ENCODE measurements around the gene PCARE. TPM values are rescaled to one million over a fixed set of nuclear protein-coding genes. Genes with fewer than 3 reads are reported as not detected.

The PCARE gene
- total and polyA plus RNA-seq, 4 experiments from 2014 or later, result not detected

DNA sequence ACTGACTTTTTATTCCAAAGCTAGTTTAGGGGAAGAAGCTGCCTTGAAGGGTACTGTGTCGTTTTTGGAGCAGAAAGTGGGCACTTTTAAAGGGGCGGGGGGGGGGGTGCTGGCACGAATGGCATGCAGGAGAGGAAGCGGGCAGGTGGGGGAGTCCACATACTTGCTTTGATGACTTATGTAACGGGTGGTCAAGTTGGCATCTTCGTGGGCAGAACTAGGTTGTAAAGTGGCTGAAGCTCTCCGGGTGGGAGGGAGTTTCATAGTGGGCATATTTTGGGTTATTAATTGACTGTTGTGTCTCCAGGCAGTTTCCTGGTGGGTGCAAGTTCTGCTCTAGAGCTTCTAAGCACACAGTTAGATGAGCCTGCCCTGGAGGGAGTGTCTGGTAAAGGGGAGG lies 19.9 kb downstream of the PCARE start:
- DNase-seq, result no peak
- no peaks in the 10 kb centered on the region for H3K36me3 ChIP-seq (ENCODE audit: insufficient read depth, low read length)
- ChIA-PET CTCF (ENCODE audit: partially characterized antibody) (no interaction called here), POLR2A (ENCODE audit: partially characterized antibody) (interaction anchor here (1.1 kb wide), 1 partner anchor 61 kb away, joined by 3 read pairs; no protein-coding TSS in a partner anchor)
- no peak overlapping the region for H3K27ac ChIP-seq (ENCODE audit: low read depth, low read length)
- H3K4me1 ChIP-seq (ENCODE audit: insufficient read depth, low read length), result no peaks in the 10 kb centered on the region
- Mint-ChIP-seq H3K9me3 (no peaks in the 10 kb centered on the region), H3K4me1 (no peaks in the 10 kb centered on the region), H3K27me3 (no peaks in the 10 kb centered on the region), H3K36me3 (no peaks in the 10 kb centered on the region), H3K27ac (no peak overlapping the region), H3K4me3 (no peak overlapping the region)
- intact Hi-C loops (cut with micrococcal nuclease), result no loop called here
- no peaks in the 10 kb centered on the region for H3K9me3 ChIP-seq (ENCODE audit: control insufficient read depth in 1 of 2, low read length in 2 of 2)
- H3K4me3 ChIP-seq (ENCODE audit: low read length in 2 of 2), result no peak overlapping the region
- no peaks in the 10 kb centered on the region for H3K27me3 ChIP-seq (ENCODE audit: insufficient read depth, low read length)

GRCh38 chr2:29053670-29054400 lies 20.5 kb downstream of the PCARE start:
- Mint-ChIP-seq H3K27me3 (no peaks in the 10 kb centered on the region), H3K9me3 (no peaks in the 10 kb centered on the region), H3K4me1 (no peaks in the 10 kb centered on the region), H3K4me3 (no peak overlapping the region), H3K36me3 (no peaks in the 10 kb centered on the region), H3K27ac (no peak overlapping the region)
- no peak overlapping the region for H3K27ac ChIP-seq (ENCODE audit: low read depth, low read length)
- no peaks in the 10 kb centered on the region for H3K36me3 ChIP-seq (ENCODE audit: insufficient read depth, low read length)
- H3K4me1 ChIP-seq (ENCODE audit: insufficient read depth, low read length), result no peaks in the 10 kb centered on the region
- H3K9me3 ChIP-seq (ENCODE audit: control insufficient read depth in 1 of 2, low read length in 2 of 2), result no peaks in the 10 kb centered on the region
- CTCF ChIA-PET (ENCODE audit: partially characterized antibody), result interaction anchor here (0.9 kb wide), 1 partner anchor 95 kb away, joined by 3 read pairs; no protein-coding TSS in a partner anchor
- POLR2A ChIA-PET (ENCODE audit: partially characterized antibody), result interaction anchor here (1.1 kb wide), 1 partner anchor 62 kb away, joined by 3 read pairs; no protein-coding TSS in a partner anchor
- intact Hi-C loops (cut with micrococcal nuclease), result no loop called here
- no peak for DNase-seq
- H3K4me3 ChIP-seq (ENCODE audit: low read length in 2 of 2), result no peak overlapping the region
- no peaks in the 10 kb centered on the region for H3K27me3 ChIP-seq (ENCODE audit: insufficient read depth, low read length)

DNA sequence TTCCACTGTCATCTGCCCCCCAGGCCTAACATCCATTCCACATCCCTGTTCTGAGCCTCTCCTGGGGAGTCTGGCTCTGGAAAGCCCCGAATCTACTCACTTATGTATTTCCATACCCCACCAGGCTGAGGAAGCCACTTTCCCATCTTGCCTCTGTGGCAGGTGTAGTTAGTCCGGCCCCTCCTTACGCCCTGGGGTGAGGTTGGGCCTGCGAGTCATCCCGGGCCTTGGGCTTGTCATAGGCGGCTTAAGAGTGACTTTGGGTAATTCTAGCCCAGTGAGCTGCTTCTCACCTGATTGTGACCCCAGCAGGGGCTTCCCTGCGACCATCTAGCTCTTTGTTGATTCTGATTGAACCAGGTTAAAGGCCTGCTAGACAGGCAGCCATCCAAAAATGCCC lies 21.1 kb downstream of the PCARE start:
- Histone ChIP-seq H3K27ac (ENCODE audit: low read depth, low read length) (no peak overlapping the region), H3K4me3 (ENCODE audit: low read length in 2 of 2) (no peak overlapping the region), H3K4me1 (ENCODE audit: insufficient read depth, low read length) (no peaks in the 10 kb centered on the region), H3K9me3 (ENCODE audit: control insufficient read depth in 1 of 2, low read length in 2 of 2) (no peaks in the 10 kb centered on the region), H3K36me3 (ENCODE audit: insufficient read depth, low read length) (no peaks in the 10 kb centered on the region), H3K27me3 (ENCODE audit: insufficient read depth, low read length) (no peaks in the 10 kb centered on the region)
- no peak for DNase-seq
- Mint-ChIP-seq H3K9me3 (no peaks in the 10 kb centered on the region), H3K27ac (no peak overlapping the region), H3K4me1 (no peaks in the 10 kb centered on the region), H3K36me3 (no peaks in the 10 kb centered on the region), H3K4me3 (no peak overlapping the region), H3K27me3 (no peaks in the 10 kb centered on the region)
- intact Hi-C loops (cut with micrococcal nuclease), result no loop called here
- CTCF ChIA-PET (ENCODE audit: partially characterized antibody), result interaction anchor here (0.9 kb wide), 1 partner anchor 94 kb away, joined by 3 read pairs; no protein-coding TSS in a partner anchor
- POLR2A ChIA-PET (ENCODE audit: partially characterized antibody), result no interaction called here

- ChIA-PET POLR2A (ENCODE audit: partially characterized antibody) (no interaction called here), CTCF (ENCODE audit: partially characterized antibody) (interaction anchor here (0.9 kb wide), 1 partner anchor 94 kb away, joined by 3 read pairs; no protein-coding TSS in a partner anchor)
- Mint-ChIP-seq H3K36me3 (no peaks in the 10 kb centered on the region), H3K4me3 (no peak overlapping the region), H3K27ac (peak overlapping the region in 1 of 7 donors; percentile 46), H3K4me1 (no peaks in the 10 kb centered on the region), H3K9me3 (no peaks in the 10 kb centered on the region), H3K27me3 (no peaks in the 10 kb centered on the region)
- Histone ChIP-seq H3K36me3 (ENCODE audit: insufficient read depth, low read length) (no peaks in the 10 kb centered on the region), H3K9me3 (ENCODE audit: control insufficient read depth in 1 of 2, low read length in 2 of 2) (no peaks in the 10 kb centered on the region), H3K27ac (ENCODE audit: low read depth, low read length) (no peak overlapping the region), H3K4me1 (ENCODE audit: insufficient read depth, low read length) (no peaks in the 10 kb centered on the region), H3K27me3 (ENCODE audit: insufficient read depth, low read length) (no peaks in the 10 kb centered on the region), H3K4me3 (ENCODE audit: low read length in 2 of 2) (no peak overlapping the region)
- intact Hi-C loops (cut with micrococcal nuclease), result no loop called here
- no peak for DNase-seq
Observed at GRCh38 chr2:29052807-29053206, 21.5 kb downstream of the PCARE start.

DNA sequence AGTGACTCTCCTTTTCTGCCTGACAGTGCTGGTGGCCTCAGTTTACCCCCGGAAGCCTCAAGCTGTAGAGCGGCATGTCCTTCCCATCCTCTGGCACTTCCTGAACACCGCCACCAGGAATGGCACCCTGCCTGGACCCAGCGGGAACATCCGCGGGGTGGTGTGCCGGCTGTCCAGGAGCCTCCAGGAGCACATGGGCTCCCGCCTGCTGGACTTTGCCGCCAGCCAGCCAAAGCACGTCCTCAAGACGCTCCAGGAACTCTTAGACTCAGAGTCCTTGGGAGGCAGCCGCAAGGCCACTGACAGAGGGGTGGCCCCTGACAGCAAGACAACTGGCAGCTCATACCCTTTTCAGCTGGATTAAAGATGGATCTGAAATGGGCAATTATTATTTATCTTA lies 22.6 kb downstream of the PCARE start:
- H3K4me3 Mint-ChIP-seq, result no peak overlapping the region
- H3K27me3 ChIP-seq (ENCODE audit: insufficient read depth, low read length), result no peaks in the 10 kb centered on the region
- no peaks in the 10 kb centered on the region for H3K9me3 ChIP-seq (ENCODE audit: control insufficient read depth in 1 of 2, low read length in 2 of 2)
- H3K4me3 ChIP-seq (ENCODE audit: low read length in 2 of 2), result no peak overlapping the region
- H3K36me3 Mint-ChIP-seq, result peaks cover 2 to 3% of the 10 kb centered on the region in 2 donors
- no peaks in the 10 kb centered on the region for H3K9me3 Mint-ChIP-seq
- ChIA-PET CTCF (ENCODE audit: partially characterized antibody) (no interaction called here), POLR2A (ENCODE audit: partially characterized antibody) (no interaction called here)
- no peaks in the 10 kb centered on the region for H3K4me1 Mint-ChIP-seq
- no peak for DNase-seq
- no peaks in the 10 kb centered on the region for H3K27me3 Mint-ChIP-seq
- H3K36me3 ChIP-seq (ENCODE audit: insufficient read depth, low read length), result no peaks in the 10 kb centered on the region
- intact Hi-C loops (cut with micrococcal nuclease), result no loop called here
- no peak overlapping the region for H3K27ac Mint-ChIP-seq
- H3K4me1 ChIP-seq (ENCODE audit: insufficient read depth, low read length), result no peaks in the 10 kb centered on the region
- H3K27ac ChIP-seq (ENCODE audit: low read depth, low read length), result no peak overlapping the region

GRCh38 chr2:29050591-29050990 lies 23.7 kb downstream of the PCARE start:
- Histone ChIP-seq H3K27me3 (ENCODE audit: insufficient read depth, low read length) (no peaks in the 10 kb centered on the region), H3K36me3 (ENCODE audit: insufficient read depth, low read length) (no peaks in the 10 kb centered on the region), H3K27ac (ENCODE audit: low read depth, low read length) (no peak overlapping the region), H3K4me3 (ENCODE audit: low read length in 2 of 2) (no peak overlapping the region), H3K4me1 (ENCODE audit: insufficient read depth, low read length) (no peaks in the 10 kb centered on the region), H3K9me3 (ENCODE audit: control insufficient read depth in 1 of 2, low read length in 2 of 2) (no peaks in the 10 kb centered on the region)
- H3K27me3 Mint-ChIP-seq, result no peaks in the 10 kb centered on the region
- intact Hi-C loops (cut with micrococcal nuclease), result no loop called here
- peak overlapping the region in 1 of 7 donors; percentile 65 for H3K27ac Mint-ChIP-seq
- H3K9me3 Mint-ChIP-seq, result no peaks in the 10 kb centered on the region
- H3K4me3 Mint-ChIP-seq, result no peak overlapping the region
- DNase-seq, result no peak
- POLR2A ChIA-PET (ENCODE audit: partially characterized antibody), result no interaction called here
- H3K36me3 Mint-ChIP-seq, result peaks cover 3 to 4% of the 10 kb centered on the region in 2 donors
- no peaks in the 10 kb centered on the region for H3K4me1 Mint-ChIP-seq
- CTCF ChIA-PET (ENCODE audit: partially characterized antibody), result no interaction called here

DNA sequence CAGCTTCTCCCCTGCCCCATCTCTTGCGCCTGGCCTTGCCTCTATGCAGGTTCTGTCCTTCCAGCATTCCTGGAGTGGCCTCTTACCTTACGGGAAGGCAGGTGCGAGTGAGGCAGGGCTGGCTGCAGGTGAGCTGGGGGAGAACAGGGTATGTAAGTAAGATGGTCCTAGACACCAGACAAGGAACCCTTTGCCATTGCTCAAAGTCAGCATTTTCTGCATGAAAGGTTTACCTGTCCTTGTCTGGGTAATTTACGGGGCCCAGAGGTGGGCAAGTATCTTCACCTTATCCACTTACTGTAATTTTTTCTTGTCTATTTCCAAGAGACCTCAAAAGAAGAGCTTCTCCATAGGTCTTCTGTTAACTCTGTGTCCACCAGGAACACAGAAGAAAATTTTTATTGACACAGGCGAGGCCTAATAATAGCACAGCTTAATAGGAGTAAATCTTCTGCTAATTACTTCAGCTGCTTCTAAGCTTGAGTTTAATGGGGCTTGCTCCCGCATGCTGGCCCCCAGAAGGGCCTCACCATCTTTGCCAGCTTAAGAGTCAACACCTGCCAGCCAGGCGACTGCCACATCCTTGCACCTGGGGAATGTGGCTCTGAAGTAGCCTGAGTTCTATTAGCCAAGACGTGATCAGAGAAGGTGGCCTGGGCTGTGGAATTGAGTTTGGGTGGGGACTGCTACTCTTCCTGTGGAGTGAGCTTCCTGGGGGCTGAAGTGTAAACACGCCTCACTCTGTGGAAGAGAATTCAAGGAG lies 27.1 kb downstream of the PCARE start:
- DNase-seq, result no peak
- no peaks in the 10 kb centered on the region for H3K27me3 Mint-ChIP-seq
- H3K4me1 Mint-ChIP-seq, result peaks cover 0 to 2% (median 0%) of the 10 kb centered on the region in 4 donors
- H3K36me3 Mint-ChIP-seq, result peaks cover 3 to 4% of the 10 kb centered on the region in 2 donors
- Histone ChIP-seq H3K4me1 (ENCODE audit: insufficient read depth, low read length) (no peaks in the 10 kb centered on the region), H3K36me3 (ENCODE audit: insufficient read depth, low read length) (no peaks in the 10 kb centered on the region), H3K9me3 (ENCODE audit: control insufficient read depth in 1 of 2, low read length in 2 of 2) (no peaks in the 10 kb centered on the region), H3K27ac (ENCODE audit: low read depth, low read length) (no peak overlapping the region), H3K27me3 (ENCODE audit: insufficient read depth, low read length) (no peaks in the 10 kb centered on the region), H3K4me3 (ENCODE audit: low read length in 2 of 2) (no peak overlapping the region)
- H3K9me3 Mint-ChIP-seq, result peaks cover 0 to 1% (median 0%) of the 10 kb centered on the region in 8 donors
- CTCF ChIA-PET (ENCODE audit: partially characterized antibody), result interaction anchor here (0.9 kb wide), 1 partner anchor 88 kb away, joined by 3 read pairs; no protein-coding TSS in a partner anchor
- POLR2A ChIA-PET (ENCODE audit: partially characterized antibody), result no interaction called here
- H3K4me3 Mint-ChIP-seq, result no peak overlapping the region
- no peak overlapping the region for H3K27ac Mint-ChIP-seq
- intact Hi-C loops (cut with micrococcal nuclease), result no loop called here
